Karpas-422 (cell line): Measurements from ENCODE around the gene PDE8A. TPM values are rescaled to one million over a fixed set of nuclear protein-coding genes. Genes with fewer than 3 reads are reported as not detected.

Source experiments
- DNase-seq: peaks from one replicate; pipeline ENCODE4 v3.0.0-alpha.2; 2015
- H2AFZ ChIP-seq: fragments of 200-600 bp; sonication (generic); 2 replicates; pipeline ENCODE4 v1.6.1; 2014; ENCODE audit warnings: antibody characterized with exemption, low read length, mixed read lengths
- H3K27ac ChIP-seq: fragments of 200-600 bp; sonication (generic); 2 replicates; pipeline ENCODE4 v1.5.1; 2014; ENCODE audit warnings: mild to moderate bottlenecking, low read length, moderate library complexity
- H3K27me3 ChIP-seq: fragments of 200-600 bp; sonication (generic); 2 replicates; pipeline ENCODE4 v1.6.1; 2014; ENCODE audit warnings: low read length, mixed read lengths
- H3K36me3 ChIP-seq: fragments of 200-600 bp; sonication (generic); 2 replicates; pipeline ENCODE4 v1.6.1; 2014; ENCODE audit warnings: low read length, mixed read lengths; ENCODE audit not compliant: insufficient read depth
- H3K4me1 ChIP-seq: fragments of 200-600 bp; sonication (generic); 2 replicates; pipeline ENCODE4 v1.6.1; 2014; ENCODE audit warnings: mild to moderate bottlenecking, low read length, mixed read lengths
- H3K4me2 ChIP-seq: fragments of 200-600 bp; sonication (generic); 2 replicates; pipeline ENCODE4 v1.6.1; 2014; ENCODE audit warnings: low read length, low read depth, mild to moderate bottlenecking; ENCODE audit not compliant: poor library complexity, severe bottlenecking
- H3K4me3 ChIP-seq: fragments of 200-600 bp; sonication (generic); 2 replicates; pipeline ENCODE4 v1.5.1; 2014; ENCODE audit warnings: mild to moderate bottlenecking, antibody characterized with exemption, low read length, mixed read lengths
- H3K79me2 ChIP-seq: fragments of 200-600 bp; sonication (generic); 2 replicates; pipeline ENCODE4 v1.6.1; 2014; ENCODE audit warnings: mild to moderate bottlenecking, low read length, mixed read lengths
- H3K9ac ChIP-seq: fragments of 200-600 bp; sonication (generic); 2 replicates; pipeline ENCODE4 v1.6.0; 2014; ENCODE audit warnings: low read length
- H3K9me2 ChIP-seq: fragments of 200-600 bp; sonication (generic), shearing (Covaris generic); replicated peaks from 2 replicates; pipeline ENCODE4 v1.6.0; 2014; ENCODE audit warnings: mild to moderate bottlenecking, low read length, moderate library complexity; ENCODE audit not compliant: insufficient read depth
- H3K9me3 ChIP-seq: fragments of 300-700, 200-600 bp; sonication (generic); 2 replicates; pipeline ENCODE4 v1.6.1; 2014; ENCODE audit warnings: low read length, mixed read lengths
- H4K20me1 ChIP-seq: fragments of 200-600 bp; sonication (generic); 2 replicates; pipeline ENCODE4 v1.6.1; 2014; ENCODE audit warnings: mild to moderate bottlenecking, antibody characterized with exemption, low read length, low read depth; ENCODE audit not compliant: insufficient read depth
- total RNA-seq: library from RNA; depleted of rRNA; stranded (reverse); fragments of >200 nt; shearing (Covaris generic); gene quantifications from 2 replicates; pipeline ENCODE4 v1.2.3, GENCODE V29; 2014; ENCODE audit warnings: low replicate concordance

The PDE8A gene
- total RNA-seq, 1 experiment from 2014 or later = 3.4 TPM

DNA sequence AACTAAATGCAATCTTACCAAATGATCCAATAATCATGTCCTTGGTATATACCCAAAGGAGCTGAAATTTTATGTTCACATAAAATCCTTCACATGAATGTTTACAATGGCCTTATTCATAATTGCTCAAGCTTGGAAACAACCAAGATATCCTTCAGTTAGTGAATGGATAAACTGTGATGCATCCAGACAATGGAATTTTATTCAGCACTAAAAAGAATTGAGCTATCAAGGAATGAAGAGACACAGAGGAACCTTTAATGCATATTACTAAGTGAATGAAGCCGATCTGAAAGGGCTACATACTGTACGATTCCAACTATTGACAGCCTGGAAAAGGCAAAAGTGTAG, 168.4 kb downstream of the PDE8A start:
- no peak overlapping the region for H3K27ac ChIP-seq
- H3K9ac ChIP-seq = no peak overlapping the region
- H3K4me1 ChIP-seq = no peaks in the 10 kb centered on the region
- no peaks in the 10 kb centered on the region for H3K36me3 ChIP-seq
- no peaks in the 10 kb centered on the region for H3K79me2 ChIP-seq
- no peak overlapping the region for H3K4me3 ChIP-seq
- no peak overlapping the region for H2AFZ ChIP-seq
- no peak for DNase-seq
- H3K27me3 ChIP-seq = no peaks in the 10 kb centered on the region
- H3K9me3 ChIP-seq = no peaks in the 10 kb centered on the region
- no peak overlapping the region for H3K4me2 ChIP-seq
- no peaks in the 10 kb centered on the region for H3K9me2 ChIP-seq
- no peaks in the 10 kb centered on the region for H4K20me1 ChIP-seq

DNA sequence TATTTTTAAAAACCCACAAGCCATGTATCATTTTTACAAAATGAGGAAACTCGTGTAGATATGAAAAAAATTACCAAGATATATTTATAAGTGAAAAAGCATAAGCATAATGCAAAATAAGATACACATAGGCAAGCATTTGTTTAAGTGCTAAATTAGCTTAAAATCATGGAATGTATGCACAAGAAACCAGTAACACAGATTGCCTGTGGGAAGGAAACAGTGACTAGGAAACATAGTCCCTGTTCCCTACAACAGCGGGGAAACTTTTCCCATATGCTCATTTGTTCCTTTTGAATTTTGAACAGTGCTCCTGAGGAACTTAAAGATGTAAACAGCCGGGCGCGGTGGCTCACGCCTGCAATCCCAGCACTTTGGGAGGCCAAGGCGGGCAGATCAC, 169.5 kb downstream of the PDE8A start:
- no peak overlapping the region for H3K27ac ChIP-seq
- H3K79me2 ChIP-seq = no peaks in the 10 kb centered on the region
- DNase-seq = no peak
- H3K9ac ChIP-seq = no peak overlapping the region
- no peaks in the 10 kb centered on the region for H3K36me3 ChIP-seq
- no peaks in the 10 kb centered on the region for H3K27me3 ChIP-seq
- H4K20me1 ChIP-seq = no peaks in the 10 kb centered on the region
- no peaks in the 10 kb centered on the region for H3K9me3 ChIP-seq
- no peak overlapping the region for H2AFZ ChIP-seq
- no peak overlapping the region for H3K4me2 ChIP-seq
- no peaks in the 10 kb centered on the region for H3K4me1 ChIP-seq
- H3K4me3 ChIP-seq = no peak overlapping the region
- no peaks in the 10 kb centered on the region for H3K9me2 ChIP-seq

DNA sequence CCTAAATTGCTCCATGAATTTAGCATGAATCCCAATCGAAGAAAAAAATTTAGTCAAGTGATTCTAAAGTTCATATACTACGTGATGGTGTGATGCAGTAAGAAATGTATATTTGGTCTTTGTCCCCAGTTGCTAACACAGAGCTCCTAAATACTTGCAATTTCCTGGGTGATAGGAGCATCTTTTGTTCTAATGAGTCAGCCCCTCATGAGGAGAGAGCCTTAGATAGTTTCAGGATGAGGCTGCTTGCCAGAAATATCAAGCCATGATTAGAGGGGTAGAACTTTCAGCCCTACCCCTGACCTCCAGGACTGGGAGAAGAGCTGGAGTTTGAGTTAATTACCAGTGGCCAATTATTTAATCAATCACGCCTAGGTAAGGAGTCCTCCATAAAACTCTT, 170.2 kb downstream of the PDE8A start:
- H3K27me3 ChIP-seq = no peaks in the 10 kb centered on the region
- H3K27ac ChIP-seq = no peak overlapping the region
- no peaks in the 10 kb centered on the region for H3K36me3 ChIP-seq
- H3K79me2 ChIP-seq = no peaks in the 10 kb centered on the region
- no peak overlapping the region for H2AFZ ChIP-seq
- no peak overlapping the region for H3K4me3 ChIP-seq
- H3K4me1 ChIP-seq = no peaks in the 10 kb centered on the region
- H3K4me2 ChIP-seq = no peak overlapping the region
- no peak overlapping the region for H3K9ac ChIP-seq
- H3K9me3 ChIP-seq = no peaks in the 10 kb centered on the region
- no peak for DNase-seq
- no peaks in the 10 kb centered on the region for H4K20me1 ChIP-seq
- no peaks in the 10 kb centered on the region for H3K9me2 ChIP-seq

GRCh38 chr15:85154061-85154460, 172.4 kb downstream of the PDE8A start:
- Histone ChIP-seq H3K79me2 (no peaks in the 10 kb centered on the region), H3K4me3 (no peak overlapping the region), H3K9me2 (no peaks in the 10 kb centered on the region), H4K20me1 (no peaks in the 10 kb centered on the region), H3K4me1 (no peaks in the 10 kb centered on the region), H3K9ac (no peak overlapping the region), H3K27ac (no peak overlapping the region), H3K36me3 (no peaks in the 10 kb centered on the region), H3K9me3 (no peaks in the 10 kb centered on the region), H3K4me2 (no peak overlapping the region), H3K27me3 (no peaks in the 10 kb centered on the region), H2AFZ (no peak overlapping the region)
- no peak for DNase-seq

GRCh38 chr15:85155360-85155759, 173.7 kb downstream of the PDE8A start:
- no peaks in the 10 kb centered on the region for H3K9me3 ChIP-seq
- no peak overlapping the region for H3K4me3 ChIP-seq
- H3K36me3 ChIP-seq = no peaks in the 10 kb centered on the region
- no peak overlapping the region for H3K27ac ChIP-seq
- H3K27me3 ChIP-seq = no peaks in the 10 kb centered on the region
- DNase-seq = no peak
- no peaks in the 10 kb centered on the region for H3K9me2 ChIP-seq
- no peak overlapping the region for H3K4me2 ChIP-seq
- H3K4me1 ChIP-seq = no peaks in the 10 kb centered on the region
- no peaks in the 10 kb centered on the region for H3K79me2 ChIP-seq
- no peak overlapping the region for H2AFZ ChIP-seq
- no peaks in the 10 kb centered on the region for H4K20me1 ChIP-seq
- no peak overlapping the region for H3K9ac ChIP-seq

- Histone ChIP-seq H3K27ac (no peak overlapping the region), H3K9ac (no peak overlapping the region), H3K9me2 (no peaks in the 10 kb centered on the region), H4K20me1 (no peaks in the 10 kb centered on the region), H3K79me2 (no peaks in the 10 kb centered on the region), H3K36me3 (no peaks in the 10 kb centered on the region), H2AFZ (no peak overlapping the region), H3K4me1 (no peaks in the 10 kb centered on the region), H3K4me2 (no peak overlapping the region), H3K9me3 (no peaks in the 10 kb centered on the region), H3K27me3 (no peaks in the 10 kb centered on the region), H3K4me3 (no peak overlapping the region)
- DNase-seq = no peak
Observed at GRCh38 chr15:85155857-85156256, 174.2 kb downstream of the PDE8A start.

DNA sequence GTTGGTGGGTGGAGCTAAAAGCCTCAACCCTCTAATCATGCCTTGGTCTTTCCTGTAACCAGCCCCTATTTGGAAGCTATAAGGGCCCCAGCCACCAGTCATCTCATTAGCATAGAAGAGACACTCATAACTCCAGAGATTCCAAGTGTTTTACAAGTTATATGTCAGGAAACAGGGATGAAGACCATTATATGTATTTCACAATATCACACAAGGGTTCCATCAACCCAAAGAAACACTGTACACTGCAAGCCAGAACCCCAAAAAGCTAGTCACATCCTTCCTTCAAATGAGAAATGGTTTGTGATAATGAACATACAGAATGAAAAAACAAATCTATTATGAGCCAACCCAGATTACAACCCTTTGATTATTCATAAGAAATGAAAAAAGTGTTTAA, 175.7 kb downstream of the PDE8A start:
- no peaks in the 10 kb centered on the region for H4K20me1 ChIP-seq
- H3K79me2 ChIP-seq = no peaks in the 10 kb centered on the region
- H3K4me2 ChIP-seq = no peak overlapping the region
- no peaks in the 10 kb centered on the region for H3K9me2 ChIP-seq
- H3K27me3 ChIP-seq = no peaks in the 10 kb centered on the region
- H3K9me3 ChIP-seq = no peaks in the 10 kb centered on the region
- H3K4me1 ChIP-seq = no peaks in the 10 kb centered on the region
- no peaks in the 10 kb centered on the region for H3K36me3 ChIP-seq
- DNase-seq = no peak
- H3K4me3 ChIP-seq = no peak overlapping the region
- H2AFZ ChIP-seq = no peak overlapping the region
- no peak overlapping the region for H3K9ac ChIP-seq
- H3K27ac ChIP-seq = no peak overlapping the region

DNA sequence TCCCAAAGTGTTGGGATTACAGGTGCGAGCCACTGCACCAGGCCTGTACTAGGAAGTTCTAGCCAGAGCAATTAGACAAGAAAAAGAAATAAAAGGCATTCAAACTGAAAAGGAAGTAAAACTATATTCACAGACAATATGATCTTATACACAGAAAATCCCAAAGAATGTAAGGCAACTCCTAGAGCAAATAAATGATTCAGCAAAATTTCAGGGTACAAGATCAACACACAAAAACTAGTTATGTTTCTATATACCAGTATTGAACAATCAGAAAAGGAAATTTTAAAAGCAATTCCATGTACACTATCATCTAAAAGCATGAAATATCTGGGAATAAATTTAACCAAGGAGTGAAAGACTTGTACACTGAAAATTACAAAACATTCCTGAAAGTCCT, 180.6 kb downstream of the PDE8A start:
- Histone ChIP-seq H2AFZ (no peak overlapping the region), H3K79me2 (no peaks in the 10 kb centered on the region), H3K27ac (no peak overlapping the region), H3K4me2 (no peak overlapping the region), H3K9ac (no peak overlapping the region), H4K20me1 (no peaks in the 10 kb centered on the region), H3K9me3 (no peaks in the 10 kb centered on the region), H3K9me2 (no peaks in the 10 kb centered on the region), H3K4me1 (no peaks in the 10 kb centered on the region), H3K27me3 (no peaks in the 10 kb centered on the region), H3K4me3 (no peak overlapping the region), H3K36me3 (no peaks in the 10 kb centered on the region)
- no peak for DNase-seq

DNA sequence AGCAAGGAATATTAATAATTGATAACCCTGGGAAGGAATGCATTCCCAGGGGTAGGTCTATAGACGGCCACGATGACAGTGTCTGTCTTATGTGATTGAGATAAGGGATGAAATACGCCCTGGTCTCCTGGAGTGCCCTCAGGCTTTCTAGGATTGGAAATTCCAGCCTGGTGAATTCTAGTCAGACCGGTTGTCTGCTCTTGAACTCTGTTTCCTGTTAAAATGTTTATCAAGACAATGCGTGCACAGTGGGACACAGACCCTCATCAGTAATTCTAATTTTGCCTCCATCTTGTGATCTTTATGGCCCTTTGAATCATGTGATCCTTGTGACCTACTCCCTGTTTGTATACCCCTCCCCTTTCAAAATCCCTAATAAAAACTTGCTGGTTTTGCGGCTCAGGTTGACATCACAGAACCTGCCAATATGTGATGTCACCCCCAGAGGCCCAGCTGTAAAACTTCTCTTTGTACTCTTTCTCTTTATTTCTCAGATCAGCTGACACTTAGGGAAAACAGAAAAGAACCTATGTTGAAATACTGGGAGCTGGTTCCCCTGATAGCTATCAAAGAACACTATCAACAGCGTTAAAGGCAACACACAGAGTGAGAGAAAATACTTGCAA, 183.3 kb downstream of the PDE8A start:
- Histone ChIP-seq H2AFZ (no peak overlapping the region), H4K20me1 (no peaks in the 10 kb centered on the region), H3K27ac (no peak overlapping the region), H3K9me3 (peaks cover under 1% of the 10 kb centered on the region; the same call in 1 of the 2 replicates), H3K4me3 (no peak overlapping the region), H3K27me3 (no peaks in the 10 kb centered on the region), H3K36me3 (no peaks in the 10 kb centered on the region), H3K9me2 (no peaks in the 10 kb centered on the region), H3K79me2 (no peaks in the 10 kb centered on the region), H3K4me1 (peaks cover 3% of the 10 kb centered on the region; the same call in 1 of the 2 replicates), H3K4me2 (no peak overlapping the region), H3K9ac (no peak overlapping the region)
- no peak for DNase-seq
